ENCODE results near the gene SDF2L1.
"Not testable (repeated sequence)": the region's sequence is repeated elsewhere in the genome, so short reads cannot be mapped to it uniquely, and the experiment has no call there.

SDF2L1 gene, protein sequence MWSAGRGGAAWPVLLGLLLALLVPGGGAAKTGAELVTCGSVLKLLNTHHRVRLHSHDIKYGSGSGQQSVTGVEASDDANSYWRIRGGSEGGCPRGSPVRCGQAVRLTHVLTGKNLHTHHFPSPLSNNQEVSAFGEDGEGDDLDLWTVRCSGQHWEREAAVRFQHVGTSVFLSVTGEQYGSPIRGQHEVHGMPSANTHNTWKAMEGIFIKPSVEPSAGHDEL

DNA sequence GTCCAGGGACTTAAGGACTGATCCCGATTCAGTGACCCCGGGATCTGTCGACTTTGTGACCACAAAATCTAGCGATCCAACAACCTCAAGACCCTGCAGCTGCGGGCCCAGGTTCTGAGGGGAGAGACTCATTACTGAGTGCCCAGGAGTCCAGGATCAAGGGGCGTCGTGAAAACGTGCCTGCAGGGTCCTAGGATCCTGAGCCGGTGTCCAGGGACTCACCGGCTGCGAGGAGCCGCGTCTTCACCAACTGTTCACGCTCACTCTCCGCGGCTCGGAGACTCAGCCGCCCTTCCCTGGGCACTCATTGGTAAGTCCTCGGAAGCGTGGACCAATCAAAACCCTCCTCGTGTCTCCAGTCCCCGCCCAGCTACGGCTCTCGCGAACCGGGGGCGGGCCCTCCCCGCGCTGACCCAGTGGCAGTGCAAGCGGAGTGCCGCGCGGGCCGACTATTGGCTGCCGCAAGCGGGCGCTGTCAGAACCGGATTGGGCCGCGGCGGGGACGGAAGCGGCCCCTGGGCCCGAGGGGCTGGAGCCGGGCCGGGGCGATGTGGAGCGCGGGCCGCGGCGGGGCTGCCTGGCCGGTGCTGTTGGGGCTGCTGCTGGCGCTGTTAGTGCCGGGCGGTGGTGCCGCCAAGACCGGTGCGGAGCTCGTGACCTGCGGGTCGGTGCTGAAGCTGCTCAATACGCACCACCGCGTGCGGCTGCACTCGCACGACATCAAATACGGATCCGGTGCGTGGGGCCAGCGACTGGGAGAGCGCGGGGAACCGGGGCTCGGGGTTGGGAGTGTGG lies at the start of gene SDF2L1:
Gene SDF2L1, plus strand, starts transcription at position 514 of the 795 bp plus-strand sequence. Its CDS starts 35 bp downstream, at position 549.
- TF ChIP-seq ZFX (IDR thresholded peaks at IDR 0.05) (peak; percentile 41; the same call in 1 of the 2 replicates), CTCF (conservative IDR thresholded peaks at IDR 0.05) (peak; percentile 51)
- peak within 1 kb of the TSS; percentile 87 for H3K27ac ChIP-seq

- H3K27ac ChIP-seq, result peak overlapping the region; percentile 22; the same call in 1 of the 2 replicates
- no peak for TF ChIP-seq CTCF (conservative IDR thresholded peaks at IDR 0.05)
- TF ChIP-seq ZFX (IDR thresholded peaks at IDR 0.05), result no peak
Observed at GRCh38 chr22:21592422-21592821, 49.7 kb upstream of the SDF2L1 start.

DNA sequence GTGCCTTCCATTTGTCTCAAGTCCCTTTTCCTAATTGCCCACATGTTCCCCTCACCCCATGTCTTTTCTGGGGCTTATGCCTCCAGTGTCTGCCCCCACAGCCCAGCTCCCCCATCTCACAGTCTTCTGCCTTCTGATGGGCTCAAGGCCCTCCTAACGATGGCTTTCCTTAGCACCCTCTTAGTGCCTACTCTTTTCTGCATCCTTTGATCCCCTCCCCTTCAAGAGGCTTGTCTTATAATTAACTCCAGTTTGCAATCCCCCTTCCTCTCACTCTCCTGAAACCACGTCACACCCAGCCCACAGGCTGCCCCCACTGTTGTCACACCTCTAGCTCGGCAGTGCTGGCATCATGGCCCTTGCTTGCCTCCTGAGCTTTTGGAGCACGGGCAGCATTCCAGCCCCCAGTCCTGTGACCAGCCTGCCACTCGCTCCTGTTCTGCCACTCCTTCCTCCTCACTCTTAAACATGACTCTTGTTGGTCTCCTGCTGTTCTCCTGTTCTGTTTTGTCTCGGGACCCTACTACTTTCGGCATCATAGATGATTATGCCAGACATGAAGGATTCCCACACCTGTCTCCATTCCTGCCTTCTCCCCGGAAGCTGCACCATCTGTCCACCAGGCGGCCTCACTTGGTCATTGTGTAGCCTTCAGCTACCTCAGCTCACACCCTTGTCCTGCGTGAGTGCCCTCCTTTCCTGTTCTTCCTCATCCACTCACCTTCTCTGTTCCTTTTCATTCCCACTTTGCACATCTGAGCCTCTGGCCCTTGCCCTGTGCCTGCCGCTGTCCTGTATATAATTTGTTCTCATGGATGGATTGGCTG lies 48.5 kb upstream of the SDF2L1 start:
- peak overlapping the region; percentile 24 for H3K27ac ChIP-seq
- no peak for TF ChIP-seq ZFX (IDR thresholded peaks at IDR 0.05)
- TF ChIP-seq CTCF (conservative IDR thresholded peaks at IDR 0.05), result no peak

DNA sequence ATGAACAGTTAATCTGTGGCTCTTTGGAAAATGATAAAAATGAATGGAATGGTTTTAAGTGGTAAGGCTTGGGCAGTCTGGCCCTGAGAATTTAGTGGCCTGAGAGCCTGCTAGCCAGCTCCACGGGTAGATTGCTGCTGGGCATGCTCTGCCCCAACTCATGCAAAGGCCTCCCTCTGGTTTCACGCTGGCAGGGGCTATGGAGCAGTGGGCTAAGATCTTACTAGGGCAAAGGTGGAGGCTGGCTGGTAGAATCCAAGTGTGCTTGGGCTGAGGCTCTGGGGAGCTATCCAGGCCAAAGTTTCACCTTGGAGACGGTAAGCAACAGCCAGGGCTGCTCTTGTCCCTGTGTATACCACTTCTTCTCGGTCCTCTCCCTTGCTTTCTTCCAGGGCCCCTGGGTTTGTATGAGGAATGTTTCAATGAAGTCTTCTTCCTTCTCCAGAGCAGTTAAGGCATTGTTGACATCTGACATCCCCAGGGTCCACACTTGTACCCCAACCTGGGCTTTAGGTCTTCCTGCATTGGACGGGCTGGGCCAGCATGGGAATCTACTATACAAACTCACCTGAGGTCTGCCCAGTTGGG lies 47.1 kb upstream of the SDF2L1 start:
- TF ChIP-seq CTCF (conservative IDR thresholded peaks at IDR 0.05) (no peak), ZFX (IDR thresholded peaks at IDR 0.05) (no peak)
- H3K27ac ChIP-seq, result no peak overlapping the region

DNA sequence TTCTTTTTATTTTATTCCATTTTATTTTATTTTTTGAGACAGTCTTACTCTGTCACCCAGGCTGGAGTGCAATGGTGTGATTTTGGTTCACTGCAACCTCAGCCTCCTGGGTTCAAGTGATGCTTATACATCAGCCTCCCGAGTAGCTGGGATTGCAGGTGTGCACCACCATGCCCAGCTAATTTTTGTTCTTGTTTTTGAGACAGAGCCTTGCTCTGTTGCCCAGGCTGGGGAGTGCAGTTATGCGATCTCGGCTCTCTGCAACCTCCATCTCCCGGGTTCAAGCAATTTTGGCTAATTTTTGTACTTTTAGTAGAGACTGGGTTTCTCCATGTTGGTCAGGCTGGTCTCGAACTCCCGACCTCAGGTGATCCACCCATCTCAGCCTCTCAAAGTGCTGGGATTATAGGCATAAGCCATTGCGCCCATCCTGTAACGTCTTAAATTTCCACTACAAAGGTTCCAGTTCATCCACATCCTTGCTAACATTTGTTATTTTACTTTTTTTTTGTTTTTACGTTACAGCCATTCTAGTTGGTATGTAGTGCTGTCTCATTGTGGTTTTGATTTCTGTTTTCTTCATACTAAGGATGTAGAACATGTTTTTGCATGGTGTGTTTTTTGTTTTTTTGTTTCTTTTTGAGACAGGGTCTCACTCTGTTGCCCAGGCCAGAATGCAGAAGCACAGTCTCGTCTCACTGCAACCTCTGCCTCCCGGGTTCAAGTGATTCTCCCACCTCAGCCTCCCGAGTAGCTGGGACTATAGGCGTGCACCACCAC lies 45.6 kb upstream of the SDF2L1 start:
- H3K27ac ChIP-seq, result not testable (repeated sequence)

- no peak overlapping the region for H3K27ac ChIP-seq
- TF ChIP-seq ZFX (IDR thresholded peaks at IDR 0.05), result no peak
- TF ChIP-seq CTCF (conservative IDR thresholded peaks at IDR 0.05), result no peak
Observed at GRCh38 chr22:21598302-21598701, 43.8 kb upstream of the SDF2L1 start.
